ENCODE measurements around the gene NCBP2L.
"Not testable (repeated sequence)": the region's sequence is repeated elsewhere in the genome, so short reads cannot be mapped to it uniquely, and the experiment has no call there.

NCBP2L gene

GRCh38 chrX:107776649-107777535, 641 bp upstream of the NCBP2L start:
- peak; percentile 75 for ATAC-seq (ENCODE audit: low read depth)
- Histone ChIP-seq H3K4me1 (ENCODE audit: insufficient read depth, poor library complexity, severe bottlenecking) (peaks cover 6% of the 10 kb centered on the region), H3K27ac (ENCODE audit: poor library complexity, severe bottlenecking) (peak overlapping the region; percentile 21), H3K27me3 (ENCODE audit: insufficient read depth, poor library complexity, severe bottlenecking) (no peaks in the 10 kb centered on the region), H3K4me3 (ENCODE audit: severe bottlenecking) (peak overlapping the region; percentile 31), H3K36me3 (ENCODE audit: low read depth) (no peaks in the 10 kb centered on the region), H3K9me3 (ENCODE audit: severe bottlenecking) (no peaks in the 10 kb centered on the region)
- peak; percentile 62 for TF ChIP-seq CTCF (IDR thresholded peaks at IDR 0.05; ENCODE audit: poor library complexity, severe bottlenecking)
- DNase-seq (ENCODE audit: low spot score): peak; percentile 57

DNA sequence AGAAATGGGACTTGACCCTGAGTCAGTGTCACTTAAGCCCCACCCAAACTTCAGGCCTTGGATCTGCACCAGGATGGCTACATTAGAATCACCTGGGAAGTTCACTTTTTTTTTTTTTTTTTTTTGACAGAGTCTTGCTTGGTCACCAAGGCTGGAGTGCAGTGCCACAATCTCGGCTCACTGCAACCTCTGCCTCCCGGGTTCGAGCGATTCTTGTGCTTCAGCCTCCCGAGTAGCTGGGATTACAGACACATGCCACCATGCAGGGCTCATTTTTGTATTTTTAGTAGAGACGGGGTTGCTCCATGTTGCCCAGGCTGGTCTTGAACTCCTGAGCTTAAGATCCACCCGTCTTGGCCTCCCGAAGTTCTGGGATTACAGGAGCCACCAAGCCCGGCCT, 3.0 kb downstream of the NCBP2L start:
- DNase-seq (ENCODE audit: low spot score) (no peak), ATAC-seq (ENCODE audit: low read depth) (no peak)
- Histone ChIP-seq H3K36me3 (ENCODE audit: low read depth) (no peaks in the 10 kb centered on the region), H3K4me1 (ENCODE audit: insufficient read depth, poor library complexity, severe bottlenecking) (peaks cover 6% of the 10 kb centered on the region), H3K27ac (ENCODE audit: poor library complexity, severe bottlenecking) (no peak overlapping the region), H3K9me3 (ENCODE audit: severe bottlenecking) (no peaks in the 10 kb centered on the region), H3K4me3 (ENCODE audit: severe bottlenecking) (no peak overlapping the region), H3K27me3 (ENCODE audit: insufficient read depth, poor library complexity, severe bottlenecking) (no peaks in the 10 kb centered on the region)
- TF ChIP-seq CTCF (IDR thresholded peaks at IDR 0.05; ENCODE audit: poor library complexity, severe bottlenecking): no peak

DNA sequence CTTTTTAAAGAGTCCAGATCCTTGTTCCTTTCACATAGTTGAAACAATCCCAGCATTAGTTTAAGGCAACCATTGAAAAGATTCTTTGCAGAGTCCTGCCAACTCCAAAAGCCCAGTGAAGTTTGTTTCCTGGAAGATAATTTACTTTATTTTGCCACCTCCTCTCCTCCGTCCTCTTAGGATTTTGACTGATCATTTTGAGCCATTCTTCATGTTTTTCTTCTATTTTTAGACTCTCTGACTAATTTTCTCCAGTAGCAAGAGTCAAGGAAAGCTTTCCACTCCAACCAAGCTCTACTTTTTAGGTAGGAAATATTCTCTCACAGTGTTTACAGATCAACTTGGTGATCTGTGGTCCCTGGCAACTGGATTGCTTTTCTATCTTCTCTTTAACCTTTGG, 10.3 kb downstream of the NCBP2L start:
- DNase-seq (ENCODE audit: low spot score) (no peak), ATAC-seq (ENCODE audit: low read depth) (no peak)
- no peaks in the 10 kb centered on the region for H3K4me1 ChIP-seq (ENCODE audit: insufficient read depth, poor library complexity, severe bottlenecking)
- H3K27me3 ChIP-seq (ENCODE audit: insufficient read depth, poor library complexity, severe bottlenecking): no peaks in the 10 kb centered on the region
- no peaks in the 10 kb centered on the region for H3K36me3 ChIP-seq (ENCODE audit: low read depth)
- no peaks in the 10 kb centered on the region for H3K9me3 ChIP-seq (ENCODE audit: severe bottlenecking)
- no peak overlapping the region for H3K27ac ChIP-seq (ENCODE audit: poor library complexity, severe bottlenecking)
- no peak for TF ChIP-seq CTCF (IDR thresholded peaks at IDR 0.05; ENCODE audit: poor library complexity, severe bottlenecking)
- no peak overlapping the region for H3K4me3 ChIP-seq (ENCODE audit: severe bottlenecking)

- H3K27ac ChIP-seq (ENCODE audit: poor library complexity, severe bottlenecking): no peak overlapping the region
- no peaks in the 10 kb centered on the region for H3K9me3 ChIP-seq (ENCODE audit: severe bottlenecking)
- DNase-seq (ENCODE audit: low spot score) (no peak), ATAC-seq (ENCODE audit: low read depth) (no peak)
- H3K27me3 ChIP-seq (ENCODE audit: insufficient read depth, poor library complexity, severe bottlenecking): no peaks in the 10 kb centered on the region
- no peaks in the 10 kb centered on the region for H3K36me3 ChIP-seq (ENCODE audit: low read depth)
- H3K4me1 ChIP-seq (ENCODE audit: insufficient read depth, poor library complexity, severe bottlenecking): no peaks in the 10 kb centered on the region
- H3K4me3 ChIP-seq (ENCODE audit: severe bottlenecking): no peak overlapping the region
- TF ChIP-seq CTCF (IDR thresholded peaks at IDR 0.05; ENCODE audit: poor library complexity, severe bottlenecking): no peak
These were observed 26.9 kb downstream of the NCBP2L start for GRCh38 chrX:107804427-107804826.

DNA sequence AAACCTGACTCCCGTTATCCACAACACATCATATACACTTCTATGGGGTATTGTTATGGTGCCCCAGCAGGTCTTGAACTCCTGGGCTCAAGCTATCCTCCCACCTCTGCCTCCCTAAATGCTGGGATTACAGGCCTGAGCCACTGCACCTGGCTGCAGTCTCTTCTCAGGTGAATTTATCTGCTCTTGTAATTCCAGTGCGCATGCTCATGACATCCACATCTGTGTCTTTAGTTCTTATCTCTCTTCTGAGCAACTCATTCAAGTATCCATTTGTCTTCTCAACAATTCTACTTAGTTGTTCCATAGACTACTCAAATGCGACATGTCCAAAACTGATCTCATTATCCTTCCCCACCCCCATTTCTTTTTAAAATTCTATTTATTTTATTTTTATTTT, 27.6 kb downstream of the NCBP2L start:
- no peak overlapping the region for H3K4me3 ChIP-seq (ENCODE audit: severe bottlenecking)
- no peaks in the 10 kb centered on the region for H3K9me3 ChIP-seq (ENCODE audit: severe bottlenecking)
- no peak for DNase-seq (ENCODE audit: low spot score)
- no peak for TF ChIP-seq CTCF (IDR thresholded peaks at IDR 0.05; ENCODE audit: poor library complexity, severe bottlenecking)
- no peaks in the 10 kb centered on the region for H3K27me3 ChIP-seq (ENCODE audit: insufficient read depth, poor library complexity, severe bottlenecking)
- no peaks in the 10 kb centered on the region for H3K4me1 ChIP-seq (ENCODE audit: insufficient read depth, poor library complexity, severe bottlenecking)
- H3K36me3 ChIP-seq (ENCODE audit: low read depth): no peaks in the 10 kb centered on the region
- ATAC-seq (ENCODE audit: low read depth): no peak
- H3K27ac ChIP-seq (ENCODE audit: poor library complexity, severe bottlenecking): no peak overlapping the region

DNA sequence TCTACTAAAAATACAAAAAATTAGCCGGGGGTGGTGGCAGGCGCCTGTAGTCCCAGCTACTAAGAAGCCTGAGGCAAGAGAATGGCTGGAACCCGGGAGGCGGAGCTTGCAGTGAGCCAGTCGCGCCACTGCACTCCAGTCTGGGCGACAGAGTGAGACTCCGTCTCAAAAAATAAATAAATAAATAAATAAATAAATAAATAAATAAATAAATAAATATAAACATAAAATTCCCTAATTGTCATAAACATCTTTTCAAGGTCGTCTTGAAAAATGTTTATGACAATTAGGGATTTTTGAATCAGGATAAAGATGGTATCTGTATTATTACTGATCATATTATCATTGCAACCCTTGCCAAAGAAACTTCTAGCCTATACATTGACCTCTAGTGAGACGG, 32.5 kb downstream of the NCBP2L start:
- not testable (repeated sequence) for DNase-seq (ENCODE audit: low spot score); H3K4me1 ChIP-seq (ENCODE audit: insufficient read depth, poor library complexity, severe bottlenecking); H3K4me3 ChIP-seq (ENCODE audit: severe bottlenecking); H3K27ac ChIP-seq (ENCODE audit: poor library complexity, severe bottlenecking); ATAC-seq (ENCODE audit: low read depth); H3K36me3 ChIP-seq (ENCODE audit: low read depth); H3K9me3 ChIP-seq (ENCODE audit: severe bottlenecking); H3K27me3 ChIP-seq (ENCODE audit: insufficient read depth, poor library complexity, severe bottlenecking)
